OCI-LY7 (cell line): ENCODE results near the gene DTWD2. TPM values are rescaled to one million over a fixed set of nuclear protein-coding genes. Genes with fewer than 3 reads are reported as not detected.

ENCODE experiments used
- BruUV-seq: library from RNA; stranded (reverse); fragments of 400-500 nt; replicated peaks from 2 replicates; lab custom pipeline; 2021; lab: Mats Ljungman, UMichigan
- CTCF ChIA-PET: fragments of 300-600 bp; sonication (Branson Sonifier 250); formaldehyde crosslinking; loops from one replicate; lab custom pipeline; 2022; ENCODE audit warnings: antibody characterized with exemption; ENCODE audit not compliant: unreplicated experiment; lab: Charles Lee
- POLR2A ChIA-PET: fragments of 300-600 bp; sonication (Branson Sonifier 250); formaldehyde crosslinking; loops from one replicate; lab custom pipeline; 2022; ENCODE audit warnings: antibody characterized with exemption; lab: Charles Lee
- DNase-seq: peaks from one replicate; pipeline ENCODE4 v3.0.0-alpha.2; 2015; ENCODE audit warnings: low spot score
- H2AFZ ChIP-seq: fragments of 200-600 bp; sonication (generic), shearing (Covaris generic); 2 replicates; pipeline ENCODE4 v1.6.1; 2014; ENCODE audit warnings: mild to moderate bottlenecking, antibody characterized with exemption, low read length, moderate library complexity
- H3K27ac ChIP-seq: fragments of 200-600 bp; sonication (generic); 2 replicates; pipeline ENCODE4 v1.5.1; 2014; ENCODE audit warnings: mixed run types, low read depth, mild to moderate bottlenecking, moderate library complexity, low read length, inconsistent platforms; ENCODE audit not compliant: poor library complexity, severe bottlenecking
- H3K36me3 ChIP-seq: fragments of 200-600 bp; sonication (generic); 2 replicates; pipeline ENCODE4 v1.6.1; 2014; ENCODE audit warnings: mild to moderate bottlenecking, antibody characterized with exemption, low read length, moderate library complexity, mixed read lengths; ENCODE audit not compliant: insufficient read depth
- H3K4me1 ChIP-seq: fragments of 200-600 bp; sonication (generic); 2 replicates; pipeline ENCODE4 v1.5.1; 2014; ENCODE audit warnings: mild to moderate bottlenecking, low read length; ENCODE audit not compliant: insufficient read depth, poor library complexity, severe bottlenecking
- H3K4me2 ChIP-seq: fragments of 200-600 bp; sonication (generic); 2 replicates; pipeline ENCODE4 v1.6.1; 2014; ENCODE audit warnings: mild to moderate bottlenecking, low read length
- H3K4me3 ChIP-seq: fragments of 200-600 bp; sonication (generic); 2 replicates; pipeline ENCODE4 v1.5.1; 2014; ENCODE audit warnings: mild to moderate bottlenecking, low read depth, low read length; ENCODE audit not compliant: poor library complexity, severe bottlenecking
- H3K79me2 ChIP-seq: fragments of 200-600 bp; sonication (generic); 2 replicates; pipeline ENCODE4 v1.6.1; 2016; ENCODE audit warnings: low read depth, mild to moderate bottlenecking, low read length, moderate library complexity, mixed read lengths; ENCODE audit not compliant: insufficient read depth
- H3K9me2 ChIP-seq: fragments of 200-600 bp; sonication (generic); 2 replicates; pipeline ENCODE4 v1.6.1; 2016; ENCODE audit warnings: mild to moderate bottlenecking, low read length, mixed read lengths; ENCODE audit not compliant: insufficient read depth
- H3K9me3 ChIP-seq: fragments of 200-600 bp; sonication (generic); 2 replicates; pipeline ENCODE4 v1.6.1; 2014; ENCODE audit warnings: mild to moderate bottlenecking, mixed run types, low read length, mixed read lengths
- H4K20me1 ChIP-seq: fragments of 200-600 bp; sonication (generic); 2 replicates; pipeline ENCODE4 v1.6.1; 2014; ENCODE audit warnings: mild to moderate bottlenecking, antibody characterized with exemption, low read length, moderate library complexity, mixed read lengths; ENCODE audit not compliant: insufficient read depth
- CTCF ChIP-seq: fragments of 200-600 bp; sonication (generic); conservative IDR thresholded peaks from 2 replicates; pipeline ENCODE4 v1.5.1; 2014; ENCODE audit warnings: mild to moderate bottlenecking, antibody characterized with exemption, low read length, moderate library complexity, mixed read lengths
- EZH2phosphoT487 ChIP-seq: fragments of 200-600 bp; sonication (generic); IDR thresholded peaks from 2 replicates; pipeline ENCODE4 v1.6.1; 2018; ENCODE audit warnings: low read depth, borderline replicate concordance, mild to moderate bottlenecking, mixed run types, antibody characterized with exemption, low read length, moderate library complexity, mixed read lengths
- intact Hi-C: fragments of 100-400 bp; cut with micrococcal nuclease; formaldehyde crosslinking; loops from one replicate; pipeline ENCODE4 v1.10.0; 2022; ENCODE audit not compliant: unreplicated experiment
- total RNA-seq, 2 experiments: library from RNA; depleted of rRNA in 1 of 2; stranded (reverse); fragments of >200 nt in 1 of 2; shearing (Covaris generic) in 1 of 2; gene quantifications; 2 replicates each; pipeline ENCODE4 v1.2.3, GENCODE V29; 2014 to 2022

The DTWD2 gene
- total RNA-seq, 2 experiments from 2014 or later = 4.2 to 6.4 TPM

DNA sequence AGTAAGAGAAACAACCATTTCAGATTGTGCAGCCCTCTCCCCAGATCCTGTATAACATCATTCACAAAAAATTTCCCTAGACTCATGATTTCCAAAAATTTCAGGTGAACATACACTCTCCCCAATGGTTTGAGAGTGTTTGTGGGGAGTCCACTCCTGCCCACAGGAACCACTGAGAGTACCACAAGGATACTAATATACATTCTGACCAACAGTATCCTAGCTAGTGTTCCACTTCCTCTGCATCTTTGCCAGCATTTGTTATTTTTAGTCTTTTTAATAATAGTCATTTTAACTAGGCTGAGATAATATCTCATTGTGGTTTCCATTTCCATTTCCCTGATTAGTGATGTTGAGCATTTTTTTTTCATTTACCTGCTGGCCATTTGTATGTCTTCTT lies 155.4 kb downstream of the DTWD2 start:
- BruUV-seq = no TSS peak
- ChIA-PET POLR2A (no interaction called here), CTCF (no interaction called here)
- intact Hi-C loops = no loop called here
- no peaks in the 10 kb centered on the region for H3K36me3 ChIP-seq
- no peak for DNase-seq
- no peaks in the 10 kb centered on the region for H3K9me2 ChIP-seq
- TF ChIP-seq EZH2phosphoT487 (no peak), CTCF (no peak)
- H3K4me3 ChIP-seq = no peak overlapping the region
- no peaks in the 10 kb centered on the region for H4K20me1 ChIP-seq
- H3K27ac ChIP-seq = no peak overlapping the region
- no peak overlapping the region for H3K4me2 ChIP-seq
- H3K4me1 ChIP-seq = no peaks in the 10 kb centered on the region
- no peak overlapping the region for H2AFZ ChIP-seq
- H3K9me3 ChIP-seq = no peaks in the 10 kb centered on the region
- no peaks in the 10 kb centered on the region for H3K79me2 ChIP-seq

DNA sequence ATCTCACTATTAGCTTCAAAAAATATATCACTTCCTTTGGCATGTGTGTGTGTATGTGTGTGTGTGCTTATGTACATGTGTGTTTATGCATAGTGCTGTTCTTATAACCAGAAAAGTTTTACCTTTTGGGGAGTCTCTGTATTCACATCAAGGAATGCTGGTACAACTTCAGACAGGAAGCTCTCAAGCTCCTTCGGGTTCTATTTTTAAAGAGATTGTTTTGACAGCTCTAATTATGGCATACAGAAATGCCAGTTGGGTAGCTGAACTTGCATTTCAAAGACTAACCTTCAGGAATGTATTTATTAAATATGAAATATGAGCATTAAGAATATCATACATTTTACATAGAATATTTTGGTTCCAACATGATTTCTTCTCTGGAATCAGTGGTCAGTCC lies 163.1 kb downstream of the DTWD2 start:
- H3K9me3 ChIP-seq = no peaks in the 10 kb centered on the region
- POLR2A ChIA-PET = interaction anchor here (0.6 kb wide), 2 partner anchors 1357 to 1775 kb away, joined by 4 to 6 read pairs; no protein-coding TSS in a partner anchor
- H3K36me3 ChIP-seq = no peaks in the 10 kb centered on the region
- H3K4me1 ChIP-seq = no peaks in the 10 kb centered on the region
- H3K4me3 ChIP-seq = no peak overlapping the region
- no peak overlapping the region for H3K27ac ChIP-seq
- intact Hi-C loops = no loop called here
- no peaks in the 10 kb centered on the region for H4K20me1 ChIP-seq
- TF ChIP-seq CTCF (no peak), EZH2phosphoT487 (no peak)
- no peaks in the 10 kb centered on the region for H3K79me2 ChIP-seq
- H3K9me2 ChIP-seq = no peaks in the 10 kb centered on the region
- DNase-seq = no peak
- no TSS peak for BruUV-seq
- CTCF ChIA-PET = no interaction called here
- no peak overlapping the region for H3K4me2 ChIP-seq
- H2AFZ ChIP-seq = no peak overlapping the region

DNA sequence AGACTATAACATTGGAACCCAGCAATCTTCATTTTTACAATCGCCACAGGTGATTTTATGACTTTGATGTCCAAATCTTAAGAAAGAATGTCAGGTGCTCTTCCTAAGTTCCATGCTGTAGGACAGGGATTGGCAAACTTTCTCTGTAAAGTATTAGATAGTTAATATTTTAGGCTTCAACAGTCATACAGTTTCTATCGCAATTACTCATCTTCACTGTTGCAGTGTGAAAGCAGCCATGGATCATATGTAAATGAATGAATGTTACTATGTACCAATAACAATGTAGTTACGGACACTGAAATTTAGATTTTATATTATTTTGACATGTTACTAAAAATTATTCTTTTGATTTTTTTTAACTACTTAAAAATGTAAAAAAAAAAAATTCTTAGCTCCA lies 169.7 kb downstream of the DTWD2 start:
- CTCF ChIA-PET = no interaction called here
- intact Hi-C loops = no loop called here

More for the DNA sequence above, 169.7 kb downstream of the DTWD2 start:
- Histone ChIP-seq H2AFZ (no peak overlapping the region), H3K9me2 (no peaks in the 10 kb centered on the region), H3K4me3 (no peak overlapping the region), H3K4me2 (no peak overlapping the region), H3K27ac (no peak overlapping the region), H4K20me1 (no peaks in the 10 kb centered on the region), H3K4me1 (no peaks in the 10 kb centered on the region), H3K79me2 (no peaks in the 10 kb centered on the region), H3K9me3 (no peaks in the 10 kb centered on the region), H3K36me3 (no peaks in the 10 kb centered on the region)
- TF ChIP-seq CTCF (no peak), EZH2phosphoT487 (no peak)
- POLR2A ChIA-PET = interaction anchor here (0.6 to 1.0 kb wide), 5 partner anchors 21 to 987 kb away, joined by 3 to 4 read pairs (median 4); no protein-coding TSS in a partner anchor
- no TSS peak for BruUV-seq
- no peak for DNase-seq
